ENCODE results near the gene POMGNT1. TPM values are rescaled to one million over a fixed set of nuclear protein-coding genes. Genes with fewer than 3 reads are reported as not detected.

Gene POMGNT1
- total RNA-seq, 2 experiments from 2014 or later = 32.2 to 37.6 TPM

- Mint-ChIP-seq H3K36me3 (no peaks in the 10 kb centered on the region), H3K4me3 (no peak overlapping the region), H3K27ac (no peak overlapping the region), H3K4me1 (peaks cover 5% of the 10 kb centered on the region), H3K27me3 (no peaks in the 10 kb centered on the region), H3K9me3 (ENCODE audit: low read depth) (no peaks in the 10 kb centered on the region)
- CTCF ChIA-PET = no interaction called here
- ATAC-seq (no peak), DNase-seq (no peak)
Measured at GRCh38 chr1:46186076-46186475, 12.2 kb downstream of the POMGNT1 start.

GRCh38 chr1:46184920-46185658 is 13.1 kb downstream of the POMGNT1 start:
- Mint-ChIP-seq H3K27ac (no peak overlapping the region), H3K4me1 (peaks cover 5% of the 10 kb centered on the region), H3K9me3 (ENCODE audit: low read depth) (no peaks in the 10 kb centered on the region), H3K27me3 (no peaks in the 10 kb centered on the region), H3K4me3 (no peak overlapping the region), H3K36me3 (no peaks in the 10 kb centered on the region)
- ATAC-seq (no peak), DNase-seq (no peak)
- CTCF ChIA-PET = interaction anchor here (1.9 kb wide), 1 partner anchor 18 kb away, joined by 6 read pairs; no protein-coding TSS in a partner anchor

- CTCF ChIA-PET = interaction anchor here (1.2 to 3.8 kb wide), 5 partner anchors 17 to 155 kb away, joined by 4 to 16 read pairs (median 4); no protein-coding TSS in a partner anchor
- H3K36me3 Mint-ChIP-seq = no peaks in the 10 kb centered on the region
- no peak overlapping the region for H3K27ac Mint-ChIP-seq
- DNase-seq (no peak), ATAC-seq (peak; percentile 20)
- no peaks in the 10 kb centered on the region for H3K27me3 Mint-ChIP-seq
- H3K4me3 Mint-ChIP-seq = no peak overlapping the region
- H3K9me3 Mint-ChIP-seq (ENCODE audit: low read depth) = no peaks in the 10 kb centered on the region
- peaks cover 5% of the 10 kb centered on the region for H3K4me1 Mint-ChIP-seq
Measured at GRCh38 chr1:46183926-46184557, 14.2 kb downstream of the POMGNT1 start.

GRCh38 chr1:46183079-46183847 is 15.0 kb downstream of the POMGNT1 start:
- H3K27ac Mint-ChIP-seq = no peak overlapping the region
- H3K4me1 Mint-ChIP-seq = peaks cover 5% of the 10 kb centered on the region
- H3K27me3 Mint-ChIP-seq = no peaks in the 10 kb centered on the region
- CTCF ChIA-PET = interaction anchor here (0.9 to 3.8 kb wide), 7 partner anchors 16 to 155 kb away, joined by 3 to 16 read pairs (median 4); no protein-coding TSS in a partner anchor
- H3K4me3 Mint-ChIP-seq = no peak overlapping the region
- no peaks in the 10 kb centered on the region for H3K9me3 Mint-ChIP-seq (ENCODE audit: low read depth)
- no peak for ATAC-seq
- H3K36me3 Mint-ChIP-seq = no peaks in the 10 kb centered on the region
- DNase-seq = no peak

GRCh38 chr1:46181343-46182260 is 16.6 kb downstream of the POMGNT1 start:
- Mint-ChIP-seq H3K4me1 (peaks cover 5% of the 10 kb centered on the region), H3K9me3 (ENCODE audit: low read depth) (no peaks in the 10 kb centered on the region), H3K36me3 (no peaks in the 10 kb centered on the region), H3K4me3 (no peak overlapping the region), H3K27ac (no peak overlapping the region), H3K27me3 (no peaks in the 10 kb centered on the region)
- no peak for ATAC-seq
- no peak for DNase-seq
- CTCF ChIA-PET = interaction anchor here (0.9 to 3.8 kb wide), 11 partner anchors 11 to 147 kb away, joined by 3 to 21 read pairs (median 4); partner anchors contain the start of genes LURAP1 and POMGNT1

- H3K9me3 Mint-ChIP-seq (ENCODE audit: low read depth) = no peaks in the 10 kb centered on the region
- ATAC-seq (peak; percentile 12), DNase-seq (no peak)
- H3K27ac Mint-ChIP-seq = no peak overlapping the region
- peaks cover 5% of the 10 kb centered on the region for H3K4me1 Mint-ChIP-seq
- H3K36me3 Mint-ChIP-seq = no peaks in the 10 kb centered on the region
- CTCF ChIA-PET = interaction anchor here (1.3 to 2.6 kb wide), 6 partner anchors 12 to 146 kb away, joined by 3 to 21 read pairs (median 8); no protein-coding TSS in a partner anchor
- H3K27me3 Mint-ChIP-seq = no peaks in the 10 kb centered on the region
- no peak overlapping the region for H3K4me3 Mint-ChIP-seq
Measured at GRCh38 chr1:46180082-46180616, 18.1 kb downstream of the POMGNT1 start.

- no peaks in the 10 kb centered on the region for H3K27me3 Mint-ChIP-seq
- H3K9me3 Mint-ChIP-seq (ENCODE audit: low read depth) = no peaks in the 10 kb centered on the region
- H3K4me3 Mint-ChIP-seq = no peak overlapping the region
- H3K36me3 Mint-ChIP-seq = no peaks in the 10 kb centered on the region
- CTCF ChIA-PET = interaction anchor here (1.0 to 2.1 kb wide), 5 partner anchors 12 to 145 kb away, joined by 3 to 10 read pairs (median 7); no protein-coding TSS in a partner anchor
- peaks cover 4% of the 10 kb centered on the region for H3K4me1 Mint-ChIP-seq
- no peak overlapping the region for H3K27ac Mint-ChIP-seq
- ATAC-seq (peak; percentile 81), DNase-seq (peak; percentile 74)
Measured at GRCh38 chr1:46179138-46180081, 18.8 kb downstream of the POMGNT1 start.

- no peak for DNase-seq
- Mint-ChIP-seq H3K27me3 (no peaks in the 10 kb centered on the region), H3K9me3 (ENCODE audit: low read depth) (no peaks in the 10 kb centered on the region), H3K27ac (no peak within 1 kb of the TSS), H3K4me1 (no peaks in the 10 kb centered on the region), H3K36me3 (no peaks in the 10 kb centered on the region), H3K4me3 (no peak within 1 kb of the TSS)
- CTCF ChIA-PET = interaction anchor here (1.6 kb wide), 1 partner anchor 108 kb away, joined by 4 read pairs; no protein-coding TSS in a partner anchor
- no peak for ATAC-seq
Measured at GRCh38 chr1:46176211-46176865, 21.9 kb downstream of the POMGNT1 start, which contains the start of gene P3R3URF. TSS of gene P3R3URF (minus strand) at chr1:46176488. CDS start at chr1:46176471, 17 bp downstream.

- peak; percentile 23 for ATAC-seq
- H3K9me3 Mint-ChIP-seq (ENCODE audit: low read depth) = no peaks in the 10 kb centered on the region
- H3K27ac Mint-ChIP-seq = no peak overlapping the region
- CTCF ChIA-PET = interaction anchor here (0.9 kb wide), 1 partner anchor 141 kb away, joined by 3 read pairs; no protein-coding TSS in a partner anchor
- H3K36me3 Mint-ChIP-seq = no peaks in the 10 kb centered on the region
- no peaks in the 10 kb centered on the region for H3K27me3 Mint-ChIP-seq
- H3K4me1 Mint-ChIP-seq = no peaks in the 10 kb centered on the region
- DNase-seq = no peak
- H3K4me3 Mint-ChIP-seq = no peak overlapping the region
Measured at GRCh38 chr1:46175243-46175642, 23.0 kb downstream of the POMGNT1 start.

GRCh38 chr1:46174448-46175231 is 23.6 kb downstream of the POMGNT1 start, which contains the start of gene TSPAN1:
TSS of gene TSPAN1 (plus strand) at chr1:46175087. CDS start at chr1:46181108, 6,021 bp downstream.
- H3K4me1 Mint-ChIP-seq = no peaks in the 10 kb centered on the region
- DNase-seq (no peak), ATAC-seq (no peak)
- H3K27me3 Mint-ChIP-seq = peaks cover under 1% of the 10 kb centered on the region
- no peaks in the 10 kb centered on the region for H3K36me3 Mint-ChIP-seq
- no peaks in the 10 kb centered on the region for H3K9me3 Mint-ChIP-seq (ENCODE audit: low read depth)
- H3K4me3 Mint-ChIP-seq = no peak within 1 kb of the TSS
- CTCF ChIA-PET = interaction anchor here (0.9 kb wide), 1 partner anchor 141 kb away, joined by 3 read pairs; no protein-coding TSS in a partner anchor
- no peak within 1 kb of the TSS for H3K27ac Mint-ChIP-seq
